GM12878 (cell line): ENCODE results near the gene PTPN14. TPM values are rescaled to one million over a fixed set of nuclear protein-coding genes. Genes with fewer than 3 reads are reported as not detected.

Source experiments
- ATAC-seq: fragments of 200-7000 bp; cut with Tn5 transposase; 3 replicates; pipeline ENCODE4 v1.9.1; 2020; ENCODE audit warnings: mild to moderate bottlenecking, moderate library complexity
- BruUV-seq: library from RNA; stranded (reverse); fragments of 400-500 nt; replicated peaks from 2 replicates; lab custom pipeline; 2021; lab: Mats Ljungman, UMichigan
- CTCF ChIA-PET: fragments of 300-600 bp; sonication (Branson Sonifier 250); formaldehyde crosslinking; extraction: SDS; loops from one replicate; lab custom pipeline; 2021; ENCODE audit warnings: inconsistent platforms; lab: Yijun Ruan, JAX
- POLR2A ChIA-PET: fragments of 350-600 bp; formaldehyde crosslinking; extraction: SDS; loops from one replicate; lab custom pipeline; 2021; ENCODE audit warnings: inconsistent platforms; lab: Charles Lee
- RAD21 ChIA-PET: fragments of 300-600 bp; sonication (Branson Sonifier 250); formaldehyde crosslinking; loops from one replicate; lab custom pipeline; 2023; ENCODE audit warnings: antibody characterized with exemption; ENCODE audit not compliant: unreplicated experiment; lab: Charles Lee
- SMC1A ChIA-PET: fragments of 300-600 bp; sonication (Branson Sonifier 250); formaldehyde crosslinking; loops from one replicate; lab custom pipeline; 2023; ENCODE audit not compliant: unreplicated experiment, uncharacterized antibody; lab: Charles Lee
- DNase-seq: peaks from one replicate; pipeline ENCODE4 v3.0.0-alpha.2; 2011; ENCODE audit warnings: low read depth, low spot score
- FAIRE-seq: peaks from 3 replicates; lab custom pipeline; 2011; peaks lifted over from hg19 to GRCh38; lab: Jason Lieb, UNC
- H2AFZ ChIP-seq: 2 replicates; pipeline ENCODE4 v1.6.0; 2011; ENCODE audit warnings: low read depth, low read length, control low read depth; ENCODE audit not compliant: control insufficient read depth
- H3K27ac ChIP-seq: 2 replicates; pipeline ENCODE4 v1.5.1; 2011; ENCODE audit warnings: control low read depth; ENCODE audit not compliant: control insufficient read depth, insufficient read depth
- H3K27me3 ChIP-seq, 2 experiments: replicated peaks in 1 of 2; 2 replicates each; pipeline versions ENCODE4 v1.6.0 to v1.6.1; 2011; ENCODE audit warnings: low read length in 1 of 2; ENCODE audit not compliant: control insufficient read depth in 2 of 2, insufficient read depth in 2 of 2
- H3K36me3 ChIP-seq, 2 experiments: 2 replicates each; pipeline ENCODE4 v1.5.1; 2011; ENCODE audit warnings: low read length in 1 of 2; ENCODE audit not compliant: control insufficient read depth in 2 of 2, insufficient read depth in 2 of 2
- H3K4me1 ChIP-seq: 2 replicates; pipeline ENCODE4 v1.6.1; 2011; ENCODE audit warnings: mild to moderate bottlenecking, low read length, moderate library complexity, mixed read lengths; ENCODE audit not compliant: control insufficient read depth, insufficient read depth
- H3K4me2 ChIP-seq: 2 replicates; pipeline ENCODE4 v1.6.0; 2011; ENCODE audit warnings: control low read depth; ENCODE audit not compliant: control insufficient read depth, insufficient read depth
- H3K4me3 ChIP-seq: fragments of 200-600 bp; sonication (generic); 2 replicates; pipeline ENCODE4 v1.5.1; 2016
- H3K79me2 ChIP-seq: 2 replicates; pipeline ENCODE4 v1.6.0; 2011; ENCODE audit warnings: low read length; ENCODE audit not compliant: control insufficient read depth, insufficient read depth
- H3K9ac ChIP-seq: 2 replicates; pipeline ENCODE4 v1.8.0; 2011; ENCODE audit warnings: low read length, control low read depth, mixed read lengths; ENCODE audit not compliant: control insufficient read depth, insufficient read depth
- H3K9me3 ChIP-seq: replicated peaks from 3 replicates; pipeline ENCODE4 v1.5.1; 2011; ENCODE audit warnings: mild to moderate bottlenecking, low read length; ENCODE audit not compliant: control insufficient read depth, insufficient read depth
- H4K20me1 ChIP-seq: 2 replicates; pipeline ENCODE4 v1.6.0; 2011; ENCODE audit not compliant: control insufficient read depth, insufficient read depth
- CREB1 ChIP-seq: IDR thresholded peaks from 2 replicates; pipeline ENCODE4 v1.6.1; 2012; ENCODE audit warnings: low read depth, mild to moderate bottlenecking, inconsistent platforms
- EZH2 ChIP-seq: IDR thresholded peaks from 2 replicates; pipeline ENCODE4 v1.6.1; 2012; ENCODE audit warnings: low read depth, mild to moderate bottlenecking, control low read depth, inconsistent platforms, low read length, borderline replicate concordance; ENCODE audit not compliant: control insufficient read depth
- HSF1 ChIP-seq: fragments of 150-350 bp; IDR thresholded peaks from 2 replicates; pipeline ENCODE4 v1.6.1; 2014; ENCODE audit warnings: mild to moderate bottlenecking, low read depth, low read length
- PBX3 ChIP-seq: IDR thresholded peaks from 2 replicates; pipeline ENCODE4 v1.6.1; 2011; ENCODE audit warnings: mild to moderate bottlenecking, low read depth, low read length, moderate library complexity; ENCODE audit not compliant: insufficient replicate concordance
- PRDM15 ChIP-seq: fragments of 450-650 bp; formaldehyde crosslinking; IDR thresholded peaks from 2 replicates; pipeline ENCODE4 v1.4.0; 2020; ENCODE audit warnings: mild to moderate bottlenecking, moderate library complexity
- TCF12 ChIP-seq: IDR thresholded peaks from 2 replicates; pipeline ENCODE4 v1.6.1; 2011; ENCODE audit warnings: low read depth, mild to moderate bottlenecking, low read length
- WGBS: methylation state at CpG from one replicate; pipeline ENCODE4 v1.1.6; 2016; ENCODE audit warnings: low lambda C conversion rate; ENCODE audit not compliant: insufficient replicate concordance, insufficient coverage; ENCODE audit errors: missing lambda C conversion rate; 5-methylcytosine and 5-hydroxymethylcytosine counted together
- in situ Hi-C: fragments of 300-500 bp; cut with MboI; formaldehyde crosslinking; loops from 9 replicates; pipeline ENCODE4 v1.14.3; 2018; ENCODE audit warnings: mixed read lengths
- intact Hi-C: fragments of 100-400 bp; cut with micrococcal nuclease; formaldehyde crosslinking; loops from one replicate; pipeline ENCODE4 v1.14.2; 2022; ENCODE audit not compliant: unreplicated experiment
- polyA plus RNA-seq, 11 experiments: library from polyadenylated mRNA; depleted of rRNA in 4 of 11; unstranded in 6 of 11; stranded (reverse) in 5 of 11; fragments of >200 nt; fragmentation: Nextera tagmentation in 4 of 11; fragmentation: Illumina TruSeq in 1 of 11; extraction: Ambion mirVana in 4 of 11; extraction: Trizol in 1 of 11; gene quantifications; 1 replicate in 1 of 11; 2 replicates in 10 of 11; pipeline versions ENCODE4 v1.2.1 to v1.2.3, GENCODE V29; 2011 to 2016; ENCODE audit warnings: inconsistent platforms in 2 of 11, missing spikeins in 2 of 11, low read depth in 1 of 11
- total RNA-seq, 4 experiments: library from RNA; depleted of rRNA in 3 of 4; stranded (reverse); fragments of >200 nt in 3 of 4; fragmentation: Illumina TruSeq in 1 of 4; extraction: Trizol in 1 of 4; gene quantifications; 2 replicates each; pipeline versions ENCODE4 v1.2.1 to v1.2.3, GENCODE V29; 2013 to 2021

The PTPN14 gene
- total and polyA plus RNA-seq, 10 of the 15 experiments (the other 5 are each of a cell fraction or from before 2014, with no cell fraction given), result 0.05 to 5.1 (median 0.44) TPM

DNA sequence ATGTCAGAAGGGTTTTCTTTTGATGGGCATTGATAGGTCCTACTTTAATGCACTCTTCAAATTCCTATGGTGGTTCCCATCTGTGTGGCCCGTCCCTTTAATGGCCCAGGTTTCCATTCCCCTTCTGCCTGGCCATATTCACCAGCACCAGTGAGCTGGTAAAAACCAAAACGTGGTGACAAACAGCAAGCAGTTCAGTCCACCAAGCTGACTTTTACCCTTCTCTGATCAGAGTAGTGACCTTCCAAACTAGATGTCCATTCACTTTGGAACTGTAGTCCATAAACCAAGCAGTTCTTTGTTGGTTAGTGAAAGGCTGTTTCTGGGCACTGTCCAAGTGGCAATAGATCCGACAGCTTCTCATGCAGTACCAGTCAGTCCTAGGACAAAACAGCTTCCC is 209.9 kb downstream of the PTPN14 start (continued):
- no peak for TF ChIP-seq PBX3
- no peak for TF ChIP-seq TCF12
- no peak for TF ChIP-seq EZH2

DNA sequence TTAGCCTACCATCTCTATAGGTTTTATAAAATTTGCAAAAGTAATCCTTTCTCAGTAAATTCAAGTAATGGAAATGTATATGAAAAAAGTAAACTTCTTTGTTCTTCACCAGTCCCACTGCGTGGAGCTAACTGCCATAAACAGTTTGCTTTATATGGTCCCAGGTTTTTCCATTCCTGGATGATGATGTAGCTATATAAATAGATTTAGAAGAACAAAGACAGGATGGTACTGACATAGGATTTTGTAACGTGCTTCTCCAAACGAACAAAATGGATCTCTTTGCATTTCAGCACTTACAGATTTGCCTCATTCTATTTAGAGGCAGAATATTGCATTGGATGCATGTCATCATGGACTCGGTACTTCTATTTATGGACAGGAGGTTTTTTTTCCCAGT is 213.2 kb downstream of the PTPN14 start:
- no peak for TF ChIP-seq PRDM15 (CRISPR knock-in tag)
- no peak for TF ChIP-seq HSF1
- no peak for TF ChIP-seq CREB1
- ChIA-PET POLR2A (interaction anchor here (1.3 kb wide), 1 partner anchor 90 kb away, joined by 3 read pairs; no protein-coding TSS in a partner anchor), RAD21 (interaction anchor here (0.7 to 8.3 kb wide), 8 partner anchors 8 to 301 kb away, joined by 3 to 207 read pairs (median 3); no protein-coding TSS in a partner anchor), CTCF (interaction anchor here (1.0 to 17.7 kb wide), 5 partner anchors 9 to 249 kb away, joined by 3 to 597 read pairs (median 10); no protein-coding TSS in a partner anchor), SMC1A (interaction anchor here (0.9 to 12.2 kb wide), 5 partner anchors 10 to 246 kb away, joined by 3 to 292 read pairs (median 3); no protein-coding TSS in a partner anchor)
- Histone ChIP-seq H3K36me3 (peaks cover 0 to 1% of the 10 kb centered on the region in 2 experiments; a peak in 2 of 4 replicates), H3K79me2 (no peaks in the 10 kb centered on the region), H3K4me2 (no peak overlapping the region), H4K20me1 (no peaks in the 10 kb centered on the region), H3K9me3 (no peaks in the 10 kb centered on the region), H3K27ac (no peak overlapping the region), H3K27me3 (no peaks in the 10 kb centered on the region), H3K9ac (no peak overlapping the region), H3K4me1 (no peaks in the 10 kb centered on the region), H3K4me3 (no peak overlapping the region), H2AFZ (no peak overlapping the region)
- BruUV-seq, result no TSS peak
- DNase-seq (no peak), ATAC-seq (no peak), FAIRE-seq (no peak)
- in situ Hi-C loops, result loop anchor here (10.0 kb wide), 2 partner anchors 963 to 1187 kb away; no protein-coding TSS in a partner anchor
- intact Hi-C loops, result loop anchor here (10.0 kb wide), 1 partner anchor 1187 kb away; no protein-coding TSS in a partner anchor
- WGBS, result 92% methylated on average over 4 of the region's 4 CpGs
